GM15510 (cell line): ENCODE measurements around the gene SLC38A3.

Experiments
- POLR2A ChIP-seq: IDR thresholded peaks from 3 replicates; pipeline ENCODE4 v1.6.1; 2011; ENCODE audit warnings: borderline replicate concordance; ENCODE audit not compliant: insufficient read length; ENCODE audit errors: extremely low read depth

SLC38A3 gene

DNA sequence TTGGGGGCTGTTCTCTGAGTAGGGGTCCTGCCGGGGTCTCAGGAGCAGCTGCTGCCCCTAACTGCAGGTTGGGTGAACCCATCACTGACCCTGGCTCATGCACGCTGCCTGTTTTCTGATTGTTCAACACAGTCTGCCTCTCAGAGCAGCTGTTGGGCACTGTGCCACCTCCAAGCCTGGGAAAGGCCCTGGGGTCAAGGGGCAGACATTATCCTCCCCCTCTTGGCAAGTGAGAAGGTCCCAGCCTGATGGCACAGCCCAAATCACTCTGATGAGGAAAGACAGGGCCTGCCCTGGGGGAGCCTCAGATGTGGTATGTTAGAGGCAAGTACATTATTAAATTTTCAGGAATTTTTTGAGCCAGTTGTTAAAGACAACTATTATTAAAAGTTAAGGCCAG lies 27.7 kb upstream of the SLC38A3 start:
- TF ChIP-seq POLR2A, result no peak

DNA sequence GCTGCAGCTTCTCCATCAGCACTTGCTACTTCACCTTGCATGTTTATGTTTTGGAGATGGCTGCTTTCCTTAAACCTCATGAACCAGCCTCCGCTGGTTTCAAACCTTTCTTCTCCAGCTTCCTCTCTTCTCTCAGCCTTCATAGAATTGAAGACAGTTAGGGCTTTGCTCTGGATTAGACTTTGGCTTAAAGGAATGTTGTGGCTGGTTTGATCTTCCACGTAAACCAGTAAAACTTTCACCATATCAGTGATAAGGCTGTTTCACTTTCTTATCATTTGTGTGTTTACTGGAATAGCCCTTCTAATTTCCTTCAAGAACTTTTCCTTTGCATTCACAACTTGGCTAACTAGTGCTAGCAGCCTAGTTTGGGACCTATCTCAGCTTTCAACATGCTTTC lies 25.4 kb upstream of the SLC38A3 start:
- no peak for TF ChIP-seq POLR2A

DNA sequence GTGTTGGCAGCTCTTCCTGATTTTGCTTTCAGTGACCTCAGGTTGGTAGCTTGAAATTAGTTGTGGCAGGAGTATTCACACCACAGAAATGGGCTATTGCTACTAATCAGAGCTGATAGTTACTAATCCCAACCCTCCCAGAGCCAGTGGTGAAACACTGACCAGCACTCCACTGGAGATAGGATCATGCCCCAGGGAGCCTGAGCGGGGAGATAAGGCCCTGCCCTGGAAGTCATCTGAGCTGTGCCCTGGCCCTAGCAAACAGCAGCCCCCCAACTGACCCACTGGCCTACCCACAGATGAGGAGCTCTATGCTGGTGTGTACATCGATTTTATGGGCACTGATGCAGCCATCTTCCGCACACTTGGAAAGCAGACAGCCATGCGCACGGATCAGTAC lies 23.1 kb upstream of the SLC38A3 start:
- no peak for TF ChIP-seq POLR2A

DNA sequence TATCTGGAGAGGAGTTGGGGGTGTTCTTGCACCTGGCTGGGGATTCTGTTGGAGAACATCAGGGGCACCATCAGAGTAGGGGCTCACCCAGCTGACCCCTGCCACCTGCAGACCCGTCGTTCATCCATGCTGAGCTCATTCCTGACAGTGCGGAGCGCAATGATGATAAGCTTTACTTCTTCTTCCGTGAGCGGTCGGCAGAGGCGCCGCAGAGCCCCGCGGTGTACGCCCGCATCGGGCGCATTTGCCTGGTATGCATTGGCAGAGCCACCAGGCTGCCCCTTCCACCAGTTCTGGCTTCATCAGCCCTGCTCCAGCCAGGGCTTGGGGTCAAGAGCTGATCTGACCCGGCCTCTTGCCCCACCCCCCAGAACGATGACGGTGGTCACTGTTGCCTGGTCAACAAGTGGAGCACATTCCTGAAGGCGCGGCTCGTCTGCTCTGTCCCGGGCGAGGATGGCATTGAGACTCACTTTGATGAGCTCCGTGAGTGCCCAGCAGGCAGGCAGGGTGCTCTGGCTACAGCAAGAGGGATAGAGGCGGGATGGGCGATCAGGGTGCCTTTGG lies 22.5 kb upstream of the SLC38A3 start:
- TF ChIP-seq POLR2A, result no peak

DNA sequence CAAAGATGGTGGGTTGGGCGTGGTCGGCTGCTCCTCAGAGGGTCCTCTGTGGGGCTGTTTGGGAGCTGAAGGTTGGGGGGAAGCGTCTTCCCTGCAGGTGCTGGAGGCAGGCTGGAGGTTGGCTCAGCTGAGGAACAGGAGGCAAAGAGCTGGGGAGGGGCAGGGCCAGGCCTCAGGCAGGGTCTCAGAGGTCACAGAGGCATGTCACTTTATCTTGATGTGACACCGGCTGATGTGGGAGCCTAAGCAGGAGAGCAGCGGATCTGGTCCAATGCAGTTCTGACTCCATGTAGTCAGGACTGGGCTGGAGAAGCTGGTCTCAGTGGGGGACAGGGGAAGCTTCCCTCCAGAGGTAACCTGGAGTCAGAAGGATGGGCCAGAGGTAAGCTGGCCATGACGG lies 21.3 kb upstream of the SLC38A3 start:
- TF ChIP-seq POLR2A, result no peak

DNA sequence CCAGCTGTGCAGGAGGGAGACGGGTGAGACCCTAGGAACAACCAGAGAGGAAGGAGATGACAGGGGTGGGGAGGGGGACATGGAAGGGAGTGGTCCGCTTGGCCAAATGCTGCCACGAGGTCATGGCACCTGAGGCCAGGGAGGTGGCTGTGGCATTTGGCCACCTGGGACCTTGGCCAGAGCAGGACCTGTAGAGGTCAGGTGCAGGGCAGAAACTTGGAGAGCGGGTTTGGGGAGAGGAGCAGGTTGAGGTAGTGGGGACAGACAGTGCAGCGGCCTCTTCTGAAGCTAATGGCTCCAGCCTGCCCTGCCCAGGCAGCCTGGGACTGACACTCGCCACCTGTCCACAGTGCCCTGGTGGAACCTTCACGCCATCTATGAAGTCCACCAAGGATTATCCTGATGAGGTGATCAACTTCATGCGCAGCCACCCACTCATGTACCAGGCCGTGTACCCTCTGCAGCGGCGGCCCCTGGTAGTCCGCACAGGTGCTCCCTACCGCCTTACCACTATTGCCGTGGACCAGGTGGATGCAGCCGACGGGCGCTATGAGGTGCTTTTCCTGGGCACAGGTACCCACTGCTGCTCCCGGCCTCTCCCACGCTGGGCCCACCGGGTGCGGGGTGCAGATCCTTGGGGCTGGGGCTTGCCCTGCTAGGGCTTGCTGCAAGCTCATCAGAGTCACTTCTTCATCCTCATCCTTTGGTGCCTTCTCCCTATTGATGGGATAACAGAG lies 20.7 kb upstream of the SLC38A3 start:
- TF ChIP-seq POLR2A, result no peak

DNA sequence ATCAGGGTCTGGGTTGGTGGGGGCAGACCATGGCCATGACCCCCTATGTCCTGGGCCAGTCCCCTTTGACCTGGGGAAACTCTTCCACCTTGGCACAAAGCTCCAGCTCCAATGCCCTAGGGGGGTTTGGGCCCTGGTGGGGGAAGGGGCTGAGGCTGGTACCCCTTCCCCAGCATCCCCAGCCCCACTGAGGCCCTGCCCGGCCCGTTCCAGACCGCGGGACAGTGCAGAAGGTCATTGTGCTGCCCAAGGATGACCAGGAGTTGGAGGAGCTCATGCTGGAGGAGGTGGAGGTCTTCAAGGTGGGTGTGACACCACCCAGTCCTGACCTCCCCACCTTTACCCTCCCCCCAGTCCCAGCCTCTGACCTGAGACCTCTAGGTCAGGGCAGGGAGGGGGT lies 19.8 kb upstream of the SLC38A3 start:
- TF ChIP-seq POLR2A, result no peak

DNA sequence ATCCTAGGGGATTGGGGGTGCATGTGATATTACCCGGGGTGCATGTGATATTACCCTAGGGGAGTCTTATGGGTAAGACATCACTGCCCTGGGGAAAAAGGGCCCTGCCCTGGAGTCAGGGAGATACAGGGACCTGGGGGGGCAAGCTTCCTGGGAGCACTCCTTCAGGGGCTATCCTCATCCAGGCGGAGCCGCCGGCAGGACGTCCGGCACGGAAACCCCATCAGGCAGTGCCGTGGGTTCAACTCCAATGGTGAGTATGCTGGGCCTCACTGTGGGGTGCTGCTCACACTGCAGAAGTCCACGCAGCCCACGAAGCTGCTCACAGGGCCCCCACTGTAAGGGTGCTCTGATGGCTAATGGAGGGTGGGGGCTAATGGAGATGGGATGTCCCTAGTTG lies 19.0 kb upstream of the SLC38A3 start:
- TF ChIP-seq POLR2A, result no peak

DNA sequence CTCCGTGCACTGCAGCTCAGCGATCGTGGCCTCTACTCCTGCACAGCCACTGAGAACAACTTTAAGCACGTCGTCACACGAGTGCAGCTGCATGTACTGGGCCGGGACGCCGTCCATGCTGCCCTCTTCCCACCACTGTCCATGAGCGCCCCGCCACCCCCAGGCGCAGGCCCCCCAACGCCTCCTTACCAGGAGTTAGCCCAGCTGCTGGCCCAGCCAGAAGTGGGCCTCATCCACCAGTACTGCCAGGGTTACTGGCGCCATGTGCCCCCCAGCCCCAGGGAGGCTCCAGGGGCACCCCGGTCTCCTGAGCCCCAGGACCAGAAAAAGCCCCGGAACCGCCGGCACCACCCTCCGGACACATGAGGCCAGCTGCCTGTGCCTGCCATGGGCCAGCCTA lies 17.3 kb upstream of the SLC38A3 start:
- TF ChIP-seq POLR2A, result no peak

DNA sequence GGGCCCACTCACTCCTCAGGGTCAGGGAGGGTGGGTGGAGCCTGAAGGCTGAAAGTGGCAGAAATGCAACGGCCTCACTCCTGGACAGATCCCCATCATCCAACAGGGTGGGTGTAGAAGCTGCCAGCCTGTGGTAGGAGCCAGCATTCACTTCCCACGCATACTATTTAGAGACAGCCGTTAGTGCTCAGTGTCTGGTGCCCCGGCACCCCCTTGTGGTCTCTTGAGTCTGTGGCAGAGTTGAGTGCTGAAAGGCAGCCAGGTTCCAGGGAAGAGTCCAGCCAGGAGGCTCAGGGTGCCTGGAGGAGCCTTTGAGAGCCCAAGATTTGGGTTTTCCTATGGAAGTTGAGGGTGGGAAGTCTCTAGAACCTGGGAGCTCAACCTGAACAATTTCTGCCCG lies 15.8 kb upstream of the SLC38A3 start:
- no peak for TF ChIP-seq POLR2A

DNA sequence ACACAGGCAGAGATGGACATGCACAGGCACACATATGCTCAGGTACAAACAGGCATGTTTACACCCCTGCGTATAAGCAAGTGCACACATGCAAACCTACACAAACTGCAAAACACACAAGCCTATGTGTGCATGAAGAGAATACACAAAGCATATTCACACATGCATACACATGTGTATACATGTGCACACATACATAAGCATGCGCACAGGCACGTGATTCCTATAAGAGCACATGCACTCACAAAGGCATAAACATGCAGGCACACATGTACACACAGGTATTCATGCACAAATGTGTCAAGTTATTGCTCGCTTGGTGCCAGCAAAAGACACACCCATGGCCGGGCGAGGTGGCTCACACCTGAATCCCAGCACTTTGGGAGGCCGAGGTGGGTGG lies 15.1 kb upstream of the SLC38A3 start:
- no peak for TF ChIP-seq POLR2A

DNA sequence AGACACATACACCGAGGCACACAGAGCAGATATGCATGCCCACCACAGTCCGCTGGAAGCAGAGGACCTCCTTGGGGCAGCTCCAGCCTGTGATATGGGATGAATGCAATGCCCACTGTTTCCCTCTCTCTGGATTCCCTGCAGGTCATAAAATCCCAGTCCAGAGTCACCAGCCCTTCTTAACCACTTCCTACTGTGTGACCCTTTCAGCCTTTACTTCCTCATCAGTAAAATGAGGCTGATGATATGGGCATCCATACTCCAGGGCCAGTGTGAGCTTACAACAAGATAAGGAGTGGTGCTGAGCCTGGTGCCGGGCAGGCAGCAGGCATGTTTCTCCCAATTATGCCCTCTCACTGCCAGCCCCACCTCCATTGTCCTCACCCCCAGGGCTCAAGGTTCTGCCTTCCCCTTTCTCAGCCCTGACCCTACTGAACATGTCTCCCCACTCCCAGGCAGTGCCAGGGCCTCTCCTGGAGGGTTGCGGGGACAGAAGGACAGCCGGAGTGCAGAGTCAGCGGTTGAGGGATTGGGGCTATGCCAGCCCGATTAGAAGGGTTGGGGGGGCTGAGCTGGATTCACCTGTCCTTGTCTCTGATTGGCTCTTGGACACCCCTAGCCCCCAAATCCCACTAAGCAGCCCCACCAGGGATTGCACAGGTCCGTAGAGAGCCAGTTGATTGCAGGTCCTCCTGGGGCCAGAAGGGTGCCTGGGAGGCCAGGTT lies 14.0 kb upstream of the SLC38A3 start, which contains the start of gene GNAT1:
TSS of gene GNAT1 (plus strand) at position 675 of the 725 bp plus-strand sequence. CDS start 116 bp downstream, outside the sequence.
- TF ChIP-seq POLR2A, result no peak

DNA sequence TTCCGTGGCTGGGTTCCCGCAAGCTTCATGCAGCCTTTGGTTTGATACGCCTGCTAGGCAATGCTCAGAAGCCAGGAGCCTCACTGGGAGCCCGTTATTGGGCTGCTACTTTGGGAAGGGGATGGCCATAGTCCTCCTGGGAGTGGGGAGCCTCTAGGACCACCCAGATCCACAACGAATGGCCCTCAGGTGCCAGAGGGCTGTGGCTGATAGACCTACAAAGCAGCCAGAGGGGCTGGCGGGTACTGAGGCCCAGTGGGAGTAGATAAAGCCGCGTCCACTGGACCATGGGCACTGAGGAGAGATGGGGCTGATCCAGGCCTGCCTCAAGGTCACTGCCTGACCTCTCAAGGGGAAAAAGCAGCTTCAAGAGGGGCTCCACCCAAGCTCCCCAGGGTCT lies 12.9 kb upstream of the SLC38A3 start:
- TF ChIP-seq POLR2A, result no peak

DNA sequence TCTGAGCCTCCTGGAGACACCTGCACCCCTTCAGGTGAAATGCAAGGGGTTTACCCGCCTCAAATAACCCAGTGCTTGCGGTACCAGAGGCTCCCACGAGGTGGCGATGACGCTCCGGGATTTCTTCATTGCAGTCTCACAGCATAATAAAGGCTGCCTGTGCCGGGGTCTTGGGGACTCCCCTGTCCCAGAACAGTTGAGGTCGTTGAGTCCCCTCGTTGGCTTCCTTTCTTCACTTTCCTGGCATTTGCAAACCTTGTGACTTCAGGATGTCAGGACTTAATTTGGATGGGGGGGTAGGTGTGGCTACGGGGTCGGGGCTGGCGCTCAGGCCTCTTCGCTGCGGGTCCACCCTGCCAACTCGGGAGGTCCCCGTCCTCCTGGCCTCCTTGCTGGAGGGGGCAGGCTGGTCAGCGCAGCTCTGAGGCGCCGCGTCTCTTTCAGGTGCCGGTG lies 12.4 kb upstream of the SLC38A3 start:
- no peak for TF ChIP-seq POLR2A

DNA sequence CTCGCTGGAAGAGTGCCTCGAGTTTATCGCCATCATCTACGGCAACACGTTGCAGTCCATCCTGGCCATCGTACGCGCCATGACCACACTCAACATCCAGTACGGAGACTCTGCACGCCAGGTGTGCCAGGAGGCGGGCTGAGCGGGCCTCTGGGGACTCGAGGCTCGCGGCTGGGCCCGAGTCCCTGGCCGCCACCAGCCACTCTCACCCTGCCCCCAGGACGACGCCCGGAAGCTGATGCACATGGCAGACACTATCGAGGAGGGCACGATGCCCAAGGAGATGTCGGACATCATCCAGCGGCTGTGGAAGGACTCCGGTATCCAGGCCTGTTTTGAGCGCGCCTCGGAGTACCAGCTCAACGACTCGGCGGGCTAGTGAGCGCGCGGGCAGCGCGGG lies 11.8 kb upstream of the SLC38A3 start:
- no peak for TF ChIP-seq POLR2A

DNA sequence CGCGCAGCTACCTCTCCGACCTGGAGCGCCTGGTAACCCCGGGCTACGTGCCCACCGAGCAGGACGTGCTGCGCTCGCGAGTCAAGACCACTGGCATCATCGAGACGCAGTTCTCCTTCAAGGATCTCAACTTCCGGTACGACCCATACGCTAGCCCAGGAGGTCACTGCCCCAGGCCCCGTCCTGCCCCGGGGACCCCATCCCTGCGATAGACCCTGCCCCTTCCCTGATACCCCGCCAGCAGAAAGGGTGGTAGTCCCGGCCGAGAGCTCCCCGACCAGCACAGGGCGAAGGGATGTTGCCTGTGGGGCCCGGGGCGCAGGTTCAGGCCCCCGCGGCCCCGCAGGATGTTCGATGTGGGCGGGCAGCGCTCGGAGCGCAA lies 11.3 kb upstream of the SLC38A3 start:
- no peak for TF ChIP-seq POLR2A
